HG03565 (cell line): ENCODE data around the gene MACF1.
"Not testable (repeated sequence)": the region's sequence is repeated elsewhere in the genome, so short reads cannot be mapped to it uniquely, and the experiment has no call there.

Experiments used
- ATAC-seq: cut with Tn5 transposase; IDR thresholded peaks from one replicate; pipeline ENCODE4 v1.9.1; 2021; ENCODE audit warnings: mild to moderate bottlenecking, moderate library complexity; ENCODE audit not compliant: unreplicated experiment

Gene MACF1

DNA sequence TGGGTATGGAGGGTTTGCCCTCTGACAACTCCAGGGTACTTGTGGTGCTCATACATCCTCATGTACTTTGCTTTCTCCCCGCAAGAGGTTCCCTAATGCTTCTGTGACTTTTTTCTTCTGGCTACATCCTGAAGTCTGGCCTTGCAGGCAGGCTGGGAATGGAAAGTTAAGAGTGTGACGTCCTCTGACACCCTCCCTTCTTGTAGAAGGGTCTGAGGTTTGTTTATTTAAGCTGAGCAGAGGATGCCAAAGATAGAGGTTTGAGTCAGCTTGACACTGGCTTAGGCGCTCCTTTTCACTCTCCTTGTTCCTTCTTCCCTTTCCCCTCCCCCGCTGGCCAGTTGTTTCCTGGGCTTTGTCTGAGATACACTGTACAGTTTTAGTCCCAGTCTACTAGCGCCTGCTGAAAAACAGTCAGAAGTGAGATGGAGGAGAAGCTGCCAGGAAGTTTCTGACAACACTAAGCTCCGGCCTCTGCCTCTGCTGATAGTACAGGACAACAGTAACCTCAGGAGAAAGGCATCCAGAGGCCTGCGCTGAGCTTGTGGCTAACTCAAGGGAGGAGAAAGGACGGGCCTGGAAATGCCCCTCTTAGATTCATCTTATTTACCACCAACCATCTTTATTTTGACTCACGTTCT lies at the start of gene MACF1:
MACF1 (plus strand) TSS at position 255 of the 641 bp plus-strand sequence; CDS start at position 583, 328 bp downstream.
- no peak for ATAC-seq

GRCh38 chr1:39157304-39157703 lies 47.2 kb upstream of the MACF1 start:
- ATAC-seq, result no peak

GRCh38 chr1:39158327-39159086 lies 46.0 kb upstream of the MACF1 start:
- no peak for ATAC-seq

- no peak for ATAC-seq
These were observed 45.1 kb upstream of the MACF1 start for GRCh38 chr1:39159224-39160036.

GRCh38 chr1:39160703-39161102 lies 43.8 kb upstream of the MACF1 start:
- no peak for ATAC-seq

DNA sequence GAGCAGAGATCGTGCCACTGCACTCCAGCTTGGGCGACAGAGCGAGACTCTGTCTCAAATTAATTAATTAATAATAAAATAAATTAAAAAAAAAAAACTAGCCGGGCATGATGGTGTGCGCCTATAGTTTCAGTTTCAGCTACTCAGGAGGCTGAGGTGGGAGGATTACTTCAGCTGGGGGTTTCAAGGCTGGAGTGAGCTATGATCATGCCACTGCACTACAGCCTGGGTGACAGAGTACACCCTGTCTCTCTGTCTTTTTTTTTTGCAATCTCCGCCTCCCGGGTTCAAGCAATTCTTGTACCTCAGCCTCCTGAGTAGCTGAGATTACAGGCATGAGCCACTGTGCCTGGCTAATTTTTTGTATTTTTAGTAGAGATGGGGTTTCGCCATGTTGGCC lies 42.7 kb upstream of the MACF1 start:
- ATAC-seq, result not testable (repeated sequence)

DNA sequence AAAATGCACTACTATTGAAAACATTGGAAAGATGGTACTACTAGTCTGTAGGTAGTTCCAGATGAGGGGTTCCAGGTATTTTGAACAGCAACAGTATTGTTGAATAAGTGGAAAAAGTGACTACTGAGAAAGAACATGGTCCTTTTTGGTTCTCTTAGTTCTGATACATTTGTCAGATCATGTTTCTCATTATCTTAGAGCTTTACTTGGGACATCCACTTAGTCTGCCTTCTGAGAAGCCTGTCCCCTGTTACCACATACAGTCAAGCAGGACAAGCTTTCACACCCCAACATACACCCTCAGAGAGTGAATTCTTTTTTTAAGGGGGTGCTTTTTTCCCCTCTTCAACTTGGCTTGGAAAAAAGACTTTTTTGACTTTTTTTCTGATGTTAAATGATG lies 41.0 kb upstream of the MACF1 start:
- no peak for ATAC-seq

GRCh38 chr1:39164256-39164655 lies 40.2 kb upstream of the MACF1 start:
- ATAC-seq, result no peak

DNA sequence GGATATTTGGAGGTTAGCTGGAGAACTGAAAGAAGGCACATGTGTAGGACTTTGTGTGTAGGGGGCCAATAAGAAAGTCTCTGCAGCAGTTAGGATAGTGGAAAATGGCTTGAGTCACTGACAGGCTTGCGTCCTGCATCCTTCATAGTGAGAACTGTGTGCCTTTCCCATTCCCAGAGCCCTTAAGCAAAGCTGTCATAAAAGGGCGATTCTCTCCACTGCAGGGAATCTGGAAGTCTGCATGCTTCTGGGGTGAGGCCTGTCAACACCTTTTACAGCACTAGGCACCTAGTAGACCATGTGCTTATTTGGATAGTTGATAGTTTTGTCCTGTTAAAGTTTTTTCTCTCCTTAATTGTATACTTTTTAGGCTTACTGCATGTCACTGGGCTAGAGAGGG lies 39.4 kb upstream of the MACF1 start:
- ATAC-seq, result no peak

- ATAC-seq, result no peak
These were observed 39.0 kb upstream of the MACF1 start for GRCh38 chr1:39165488-39165887.

DNA sequence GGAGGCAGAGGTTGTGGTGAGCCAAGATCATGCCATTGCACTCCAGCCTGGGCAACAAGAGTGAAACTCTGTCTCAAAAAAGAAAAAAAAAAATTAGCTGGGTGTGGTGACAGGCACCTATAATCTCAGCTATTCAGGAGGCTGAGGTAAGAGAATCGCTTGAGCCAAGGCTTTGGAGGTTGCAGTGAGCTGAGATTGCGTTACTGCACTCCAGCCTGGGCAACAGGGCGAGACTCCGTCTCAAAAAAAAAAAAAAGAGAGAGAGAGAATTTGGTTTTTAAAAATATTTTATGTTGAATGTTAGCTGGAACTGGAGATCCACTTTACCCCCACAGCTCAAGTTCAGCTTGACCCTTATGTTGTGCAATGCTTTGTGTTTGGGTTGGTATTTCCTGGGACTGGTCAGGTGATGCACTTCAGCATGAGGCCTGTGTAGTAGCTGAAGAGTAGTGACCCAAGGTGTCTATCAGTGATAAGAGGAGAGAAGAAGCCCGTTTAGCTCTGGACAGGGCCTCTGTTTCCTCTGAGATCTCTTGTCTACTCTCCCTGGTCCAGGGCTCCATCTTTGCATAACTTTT lies 36.8 kb upstream of the MACF1 start:
- ATAC-seq, result no peak

- no peak for ATAC-seq
These were observed 36.0 kb upstream of the MACF1 start for GRCh38 chr1:39168301-39169080.

GRCh38 chr1:39170731-39171667 lies 33.5 kb upstream of the MACF1 start:
- ATAC-seq, result no peak

- no peak for ATAC-seq
These were observed 31.1 kb upstream of the MACF1 start for GRCh38 chr1:39173119-39173994.

- ATAC-seq, result no peak
These were observed 30.5 kb upstream of the MACF1 start for GRCh38 chr1:39173995-39174380.

DNA sequence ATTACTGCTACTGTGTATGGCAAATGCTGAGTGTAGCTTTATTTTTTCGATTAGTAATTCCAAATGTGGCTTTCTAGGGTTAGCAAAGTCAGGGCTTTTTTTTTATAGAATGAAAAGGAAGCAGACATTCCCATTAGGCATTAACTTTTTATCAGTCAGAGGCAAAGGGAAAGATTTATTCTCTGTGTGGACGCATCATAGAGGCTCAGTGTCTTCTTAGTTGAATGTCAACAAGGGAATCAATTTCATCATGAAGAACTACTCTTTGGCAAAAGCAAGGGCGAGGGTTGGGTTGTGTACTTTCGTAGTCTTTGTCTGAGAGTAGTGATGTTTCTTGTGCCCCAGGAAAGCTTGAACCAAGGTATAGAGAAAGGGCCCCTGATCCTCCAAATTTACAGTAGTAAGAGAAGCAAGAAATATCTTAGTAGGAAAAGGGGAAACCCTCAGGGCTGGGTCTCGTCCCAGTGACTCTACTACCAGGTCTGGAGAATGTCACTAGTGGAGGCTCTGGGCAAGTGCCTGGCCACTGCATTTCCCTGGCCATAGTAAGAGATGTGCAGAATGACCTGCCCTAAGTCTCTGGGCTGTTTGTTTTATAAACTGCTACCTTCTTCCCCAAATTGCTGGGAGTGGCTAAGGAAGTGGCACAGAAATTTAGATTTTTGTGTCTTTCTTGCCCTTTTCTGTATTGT lies 30.0 kb upstream of the MACF1 start:
- ATAC-seq, result no peak

DNA sequence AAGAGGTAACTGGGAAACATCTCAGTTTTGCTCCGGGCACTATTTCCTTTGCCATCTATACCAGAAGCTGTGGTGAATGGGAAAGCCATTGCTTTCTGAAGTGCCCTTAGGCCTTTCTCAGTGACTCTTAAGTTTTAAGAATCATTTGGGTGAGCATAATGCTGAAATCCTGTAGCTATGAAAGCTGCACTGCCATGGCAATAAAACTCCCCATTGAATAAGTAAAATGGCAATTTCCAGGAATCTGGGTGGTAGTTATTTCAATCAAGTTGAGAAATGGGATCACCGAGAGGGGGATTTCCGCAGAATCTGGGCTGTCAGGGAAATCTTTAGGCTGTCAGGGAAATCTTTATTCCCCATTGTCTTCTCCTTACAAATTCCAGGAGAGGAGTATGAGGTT lies 26.8 kb upstream of the MACF1 start:
- no peak for ATAC-seq
